HUES48 (cell line): ENCODE results near the gene GNPTAB.
"Not testable (repeated sequence)": the region's sequence is repeated elsewhere in the genome, so short reads cannot be mapped to it uniquely, and the experiment has no call there.

Source experiments
- H3K27ac ChIP-seq: one replicate; pipeline ENCODE4 v1.7.0; 2013; ENCODE audit warnings: low read depth, low read length, inconsistent platforms
- H3K27me3 ChIP-seq: 2 replicates; pipeline ENCODE4 v1.6.1; 2013; ENCODE audit warnings: mild to moderate bottlenecking, low read length; ENCODE audit not compliant: control insufficient read depth, insufficient read depth
- H3K36me3 ChIP-seq: 2 replicates; pipeline ENCODE4 v1.6.1; 2013; ENCODE audit warnings: low read length; ENCODE audit not compliant: control insufficient read depth, insufficient read depth
- H3K4me1 ChIP-seq: 2 replicates; pipeline ENCODE4 v1.6.1; 2013; ENCODE audit warnings: mild to moderate bottlenecking, low read length; ENCODE audit not compliant: control insufficient read depth, insufficient read depth
- H3K4me3 ChIP-seq: 2 replicates; pipeline ENCODE4 v1.5.1; 2013; ENCODE audit warnings: mild to moderate bottlenecking, low read depth, low read length
- H3K9ac ChIP-seq: 2 replicates; pipeline ENCODE4 v1.6.1; 2013; ENCODE audit warnings: mild to moderate bottlenecking, low read depth, low read length, moderate library complexity
- H3K9me3 ChIP-seq: 2 replicates; pipeline ENCODE4 v1.6.1; 2013; ENCODE audit warnings: low read length; ENCODE audit not compliant: control insufficient read depth, insufficient read depth

The GNPTAB gene

DNA sequence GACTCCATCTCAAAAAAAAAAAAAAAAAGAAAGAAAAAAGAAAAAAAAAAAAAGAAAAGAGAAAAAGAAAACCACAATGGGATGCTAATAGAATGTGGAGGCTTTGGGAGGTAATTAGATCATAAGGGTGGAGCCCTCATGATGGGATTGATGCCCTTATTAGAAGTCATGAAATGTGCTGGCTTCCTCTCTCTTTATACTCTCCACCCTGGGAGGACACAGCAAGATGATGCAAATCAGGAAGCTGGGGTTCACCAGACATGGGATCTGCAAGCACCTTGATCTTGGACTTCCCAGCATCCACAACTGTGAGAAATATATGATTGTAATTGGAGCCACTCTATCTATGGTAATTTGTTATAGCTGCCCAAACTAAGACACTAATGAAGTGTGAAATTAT, 33.2 kb upstream of the GNPTAB start:
- no peak overlapping the region for H3K27ac ChIP-seq
- H3K27me3 ChIP-seq = no peaks in the 10 kb centered on the region
- H3K9me3 ChIP-seq = no peaks in the 10 kb centered on the region
- no peaks in the 10 kb centered on the region for H3K36me3 ChIP-seq
- H3K4me1 ChIP-seq = no peaks in the 10 kb centered on the region
- H3K9ac ChIP-seq = no peak overlapping the region
- no peak overlapping the region for H3K4me3 ChIP-seq

DNA sequence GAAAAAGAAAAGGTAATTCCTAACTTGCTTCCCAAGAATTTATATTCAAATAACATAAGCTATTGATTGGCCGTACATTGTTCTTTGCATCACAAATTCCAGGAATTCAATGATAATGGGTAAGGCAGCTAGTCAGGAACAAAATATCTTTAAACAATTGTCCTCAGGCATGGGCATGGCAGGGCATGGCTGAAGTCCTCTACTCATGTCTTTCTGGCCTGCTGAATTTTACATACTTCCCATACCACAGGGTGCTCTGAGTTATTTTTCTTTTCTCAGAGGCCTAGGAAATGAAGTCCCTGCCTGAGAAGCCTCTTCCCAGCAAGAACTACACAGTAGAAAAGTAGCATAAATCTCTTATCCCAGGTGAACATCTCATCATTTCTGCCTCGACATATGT, 31.5 kb upstream of the GNPTAB start:
- no peak overlapping the region for H3K27ac ChIP-seq
- H3K9ac ChIP-seq = no peak overlapping the region
- H3K27me3 ChIP-seq = no peaks in the 10 kb centered on the region
- H3K36me3 ChIP-seq = no peaks in the 10 kb centered on the region
- no peaks in the 10 kb centered on the region for H3K9me3 ChIP-seq
- no peaks in the 10 kb centered on the region for H3K4me1 ChIP-seq
- H3K4me3 ChIP-seq = no peak overlapping the region

DNA sequence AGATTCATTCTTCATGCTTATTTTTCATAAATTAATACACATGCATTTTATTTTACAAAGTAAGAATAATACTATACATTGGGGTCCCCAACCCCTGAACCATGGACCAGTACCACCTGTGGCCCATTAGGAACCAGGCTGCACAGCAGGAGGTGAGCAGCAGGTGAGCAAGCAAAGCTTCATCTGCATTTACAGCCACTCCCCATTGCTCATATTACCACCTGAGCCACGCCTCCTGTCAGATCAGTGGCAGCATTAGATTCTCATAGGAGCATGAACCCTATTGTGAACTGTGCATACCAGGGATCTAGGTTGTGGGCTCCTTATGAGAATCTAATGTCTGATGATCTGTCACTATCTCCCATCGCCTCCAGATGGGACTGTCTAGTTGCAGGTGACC, 30.9 kb upstream of the GNPTAB start:
- not testable (repeated sequence) for H3K9ac ChIP-seq, H3K36me3 ChIP-seq, H3K27ac ChIP-seq, H3K9me3 ChIP-seq, H3K4me3 ChIP-seq, H3K27me3 ChIP-seq, H3K4me1 ChIP-seq

DNA sequence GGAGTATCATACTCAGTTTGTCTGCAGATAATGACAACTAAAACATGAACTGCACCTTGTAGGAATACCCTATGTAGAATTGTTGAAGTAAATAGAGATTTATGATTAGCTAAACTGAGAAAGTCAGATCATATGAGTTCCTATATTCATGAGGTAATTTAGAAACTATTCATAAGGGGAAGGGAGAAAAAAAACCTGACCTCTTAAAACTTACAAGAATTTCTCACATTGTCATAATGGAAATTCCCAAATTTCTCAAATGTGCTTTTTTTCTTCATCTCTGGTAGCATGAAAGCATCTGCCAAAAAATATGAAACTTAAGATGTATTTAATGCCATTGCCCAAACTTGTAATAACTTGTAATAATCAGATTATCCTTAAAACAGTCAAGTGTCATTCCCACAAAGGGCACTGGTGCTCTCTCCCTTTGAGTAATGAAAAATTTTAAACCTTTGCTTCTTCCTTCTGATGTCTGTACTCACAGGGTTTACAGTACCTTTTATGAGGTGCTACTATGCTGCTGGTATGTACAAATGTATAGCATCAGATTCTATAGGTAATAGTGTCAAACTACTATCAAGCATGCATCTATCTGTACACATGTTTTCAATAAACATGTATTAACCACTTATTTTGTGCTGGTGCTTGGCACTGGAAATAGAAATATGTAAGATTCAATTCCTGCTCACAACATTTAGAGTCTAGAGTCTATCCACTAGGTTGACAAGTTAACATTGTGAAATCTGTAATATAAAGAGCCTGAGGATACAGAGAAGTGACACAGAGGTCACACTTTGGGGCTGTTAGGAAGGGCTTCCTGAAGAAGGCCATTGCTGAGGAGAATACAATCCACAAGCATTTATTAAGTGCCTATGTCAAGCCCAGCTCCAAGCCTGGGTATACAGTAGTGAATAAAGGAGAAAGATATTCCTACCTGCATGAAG, 29.2 kb upstream of the GNPTAB start:
- no peak overlapping the region for H3K4me3 ChIP-seq
- no peaks in the 10 kb centered on the region for H3K4me1 ChIP-seq
- no peaks in the 10 kb centered on the region for H3K36me3 ChIP-seq
- H3K9me3 ChIP-seq = no peaks in the 10 kb centered on the region
- H3K9ac ChIP-seq = no peak overlapping the region
- H3K27me3 ChIP-seq = no peaks in the 10 kb centered on the region
- H3K27ac ChIP-seq = no peak overlapping the region

DNA sequence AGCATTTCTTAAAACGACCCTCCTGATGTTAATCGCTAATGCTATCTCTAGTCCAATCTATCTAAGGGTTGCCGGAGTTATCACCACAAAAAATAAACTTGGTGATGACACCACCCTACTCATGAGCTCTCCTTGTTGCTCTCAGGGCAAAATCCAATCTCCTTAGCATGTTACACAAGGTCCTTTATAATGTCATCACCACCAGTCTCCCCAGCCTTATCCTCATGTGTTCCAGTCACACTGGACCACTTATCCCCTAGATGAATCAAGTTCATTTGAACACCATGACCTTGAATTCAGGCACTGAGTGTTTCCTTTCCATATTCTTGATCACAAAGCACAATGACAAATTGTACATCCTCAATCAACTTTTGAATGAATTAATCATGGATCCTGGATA, 27.6 kb upstream of the GNPTAB start:
- Histone ChIP-seq H3K4me3 (no peak overlapping the region), H3K27me3 (no peaks in the 10 kb centered on the region), H3K9ac (no peak overlapping the region), H3K9me3 (no peaks in the 10 kb centered on the region), H3K27ac (no peak overlapping the region), H3K36me3 (no peaks in the 10 kb centered on the region), H3K4me1 (no peaks in the 10 kb centered on the region)

DNA sequence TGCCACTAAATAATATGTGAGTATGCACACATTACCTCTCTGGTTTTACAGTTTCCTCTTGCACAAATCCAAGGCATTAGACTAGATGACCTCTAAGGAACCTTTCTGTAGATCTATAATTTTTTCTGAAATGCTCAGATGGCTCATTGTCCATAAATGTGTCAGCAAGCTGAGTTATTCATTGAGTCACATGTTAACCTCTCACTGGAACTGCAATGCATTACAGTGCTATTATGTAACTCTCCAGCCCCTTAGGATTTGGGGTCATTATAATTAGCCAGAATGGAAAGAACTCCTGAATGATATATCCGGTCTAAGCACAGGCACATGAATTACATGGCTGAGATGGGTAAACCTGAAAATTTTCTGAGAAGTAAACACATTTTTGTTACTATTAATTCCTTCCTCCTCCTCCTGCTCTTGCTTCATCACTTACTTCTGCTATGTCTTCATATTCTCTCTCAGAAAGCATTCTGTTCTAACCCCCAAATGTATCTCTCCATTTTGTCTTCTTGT, 26.3 kb upstream of the GNPTAB start:
- no peaks in the 10 kb centered on the region for H3K36me3 ChIP-seq
- H3K27ac ChIP-seq = no peak overlapping the region
- H3K9ac ChIP-seq = no peak overlapping the region
- H3K27me3 ChIP-seq = no peaks in the 10 kb centered on the region
- no peaks in the 10 kb centered on the region for H3K9me3 ChIP-seq
- no peaks in the 10 kb centered on the region for H3K4me1 ChIP-seq
- H3K4me3 ChIP-seq = no peak overlapping the region

DNA sequence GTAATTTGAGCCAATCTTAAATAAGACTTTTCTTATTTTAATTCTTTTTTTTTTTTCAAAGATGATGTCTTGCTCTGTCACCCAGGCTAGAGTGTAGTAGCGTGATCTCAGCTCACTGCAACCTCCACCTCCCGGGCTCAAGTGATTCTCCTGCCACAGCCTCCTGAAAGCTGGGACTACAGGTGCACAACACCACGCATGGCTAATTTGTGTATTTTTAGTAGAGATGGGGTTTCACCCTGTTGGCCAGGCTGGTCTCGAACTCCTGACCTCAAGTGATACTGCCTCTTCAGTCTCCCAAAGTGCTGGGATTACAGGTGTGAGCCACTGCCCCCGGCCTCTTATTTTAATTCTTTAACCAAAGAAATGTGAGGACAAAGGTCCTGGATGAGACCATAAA, 25.9 kb upstream of the GNPTAB start:
- H3K27ac ChIP-seq, H3K9ac ChIP-seq: not testable (repeated sequence)

DNA sequence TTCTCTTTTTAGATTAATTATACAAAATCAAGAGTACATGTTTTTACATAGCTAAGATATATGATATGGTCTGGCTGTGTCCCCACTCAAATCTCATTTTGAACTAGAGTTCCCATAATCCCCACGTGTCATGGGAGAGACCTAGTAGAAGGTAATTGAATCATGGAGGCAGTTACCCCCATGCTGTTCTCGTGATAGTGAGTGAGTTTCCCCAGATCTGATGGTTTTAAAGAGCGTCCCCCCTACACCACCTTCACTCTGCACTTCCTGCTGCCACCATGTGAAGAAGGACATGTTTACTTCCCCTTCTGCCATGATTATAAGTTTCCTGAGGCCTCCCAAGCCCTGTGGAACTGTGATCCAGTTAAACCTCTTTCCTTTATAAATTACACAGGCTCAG, 25.2 kb upstream of the GNPTAB start:
- H3K4me1 ChIP-seq = no peaks in the 10 kb centered on the region
- H3K4me3 ChIP-seq = no peak overlapping the region
- no peaks in the 10 kb centered on the region for H3K27me3 ChIP-seq
- H3K9me3 ChIP-seq = no peaks in the 10 kb centered on the region
- no peak overlapping the region for H3K27ac ChIP-seq
- no peak overlapping the region for H3K9ac ChIP-seq
- no peaks in the 10 kb centered on the region for H3K36me3 ChIP-seq

More for the DNA sequence above, 25.9 kb upstream of the GNPTAB start:
- not testable (repeated sequence) for H3K36me3 ChIP-seq, H3K9me3 ChIP-seq, H3K27me3 ChIP-seq, H3K4me3 ChIP-seq, H3K4me1 ChIP-seq

DNA sequence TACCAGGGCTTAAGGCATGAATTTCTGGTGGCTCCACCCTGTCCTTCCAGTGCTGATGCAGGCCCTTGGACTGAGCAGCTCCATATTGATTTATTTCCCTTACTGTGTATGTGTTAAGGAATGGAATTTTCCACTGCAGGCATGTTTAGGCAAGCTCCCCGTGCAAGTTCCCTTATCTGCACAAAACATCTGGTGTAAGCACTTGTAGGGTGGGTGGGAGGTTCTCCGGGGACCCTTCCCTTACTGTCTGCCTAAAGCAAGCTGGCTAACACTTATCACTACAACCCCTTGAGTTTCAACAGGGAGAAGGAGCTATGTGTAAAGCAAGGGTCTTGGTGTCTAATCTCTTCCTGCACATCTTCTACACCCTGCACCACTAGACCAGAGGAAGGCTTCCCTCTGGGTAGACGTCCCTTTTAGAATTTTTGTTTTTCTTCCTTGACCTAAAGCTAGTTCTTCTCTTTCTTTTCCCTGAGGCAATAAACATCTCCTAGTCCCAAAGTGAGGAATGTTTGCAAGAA, 24.7 kb upstream of the GNPTAB start:
- H3K9ac ChIP-seq = no peak overlapping the region

DNA sequence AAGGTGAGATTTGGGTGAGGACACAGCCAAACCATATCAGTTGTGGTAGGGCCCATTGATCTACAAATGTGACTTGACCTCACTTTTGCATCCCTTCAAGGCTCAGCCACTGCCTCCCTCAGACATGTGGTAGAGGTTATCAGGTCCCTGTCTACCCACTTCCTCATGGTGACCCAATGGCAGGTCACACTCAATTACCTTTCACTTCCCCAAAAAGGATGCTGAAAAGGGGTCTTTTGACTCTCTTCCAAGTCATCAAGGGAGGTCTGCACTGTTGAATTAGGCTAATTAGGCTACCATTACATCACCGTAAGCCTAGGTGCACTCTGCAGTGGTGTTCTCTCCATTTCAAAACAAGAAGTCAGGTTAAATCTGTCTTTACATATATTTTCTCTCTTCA, 24.0 kb upstream of the GNPTAB start:
- Histone ChIP-seq H3K27me3 (no peaks in the 10 kb centered on the region), H3K27ac (no peak overlapping the region), H3K36me3 (no peaks in the 10 kb centered on the region), H3K4me3 (no peak overlapping the region), H3K4me1 (no peaks in the 10 kb centered on the region), H3K9me3 (no peaks in the 10 kb centered on the region), H3K9ac (no peak overlapping the region)

More for the DNA sequence above, 24.7 kb upstream of the GNPTAB start:
- Histone ChIP-seq H3K27ac (no peak overlapping the region), H3K27me3 (no peaks in the 10 kb centered on the region), H3K4me1 (no peaks in the 10 kb centered on the region), H3K9me3 (no peaks in the 10 kb centered on the region), H3K4me3 (no peak overlapping the region), H3K36me3 (no peaks in the 10 kb centered on the region)

DNA sequence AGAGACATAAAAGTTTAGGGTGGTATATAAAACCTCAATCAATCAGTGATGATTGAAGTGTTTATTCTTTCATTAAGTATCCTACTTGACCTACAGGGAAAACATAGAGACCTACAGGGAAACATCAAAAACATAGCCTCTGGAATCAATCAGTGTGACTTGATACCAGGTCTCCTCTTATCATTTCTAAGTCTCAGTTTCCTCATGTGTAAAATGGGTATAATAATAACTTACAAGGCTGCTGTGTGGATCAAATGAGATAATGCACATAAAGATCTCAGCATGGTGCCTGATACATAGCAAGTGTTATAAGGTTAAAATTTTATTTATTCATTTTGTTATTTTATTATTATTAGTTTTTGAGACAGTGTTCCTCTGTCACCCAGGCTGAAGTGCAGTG, 22.2 kb upstream of the GNPTAB start:
- H3K4me1 ChIP-seq = no peaks in the 10 kb centered on the region
- H3K27ac ChIP-seq = no peak overlapping the region

More for the DNA sequence above, 22.2 kb upstream of the GNPTAB start:
- H3K9ac ChIP-seq = no peak overlapping the region
- no peak overlapping the region for H3K4me3 ChIP-seq
- H3K36me3 ChIP-seq = no peaks in the 10 kb centered on the region
- H3K27me3 ChIP-seq = no peaks in the 10 kb centered on the region
- H3K9me3 ChIP-seq = no peaks in the 10 kb centered on the region
